ENCODE results near the gene SOX18.

SOX18 gene

DNA sequence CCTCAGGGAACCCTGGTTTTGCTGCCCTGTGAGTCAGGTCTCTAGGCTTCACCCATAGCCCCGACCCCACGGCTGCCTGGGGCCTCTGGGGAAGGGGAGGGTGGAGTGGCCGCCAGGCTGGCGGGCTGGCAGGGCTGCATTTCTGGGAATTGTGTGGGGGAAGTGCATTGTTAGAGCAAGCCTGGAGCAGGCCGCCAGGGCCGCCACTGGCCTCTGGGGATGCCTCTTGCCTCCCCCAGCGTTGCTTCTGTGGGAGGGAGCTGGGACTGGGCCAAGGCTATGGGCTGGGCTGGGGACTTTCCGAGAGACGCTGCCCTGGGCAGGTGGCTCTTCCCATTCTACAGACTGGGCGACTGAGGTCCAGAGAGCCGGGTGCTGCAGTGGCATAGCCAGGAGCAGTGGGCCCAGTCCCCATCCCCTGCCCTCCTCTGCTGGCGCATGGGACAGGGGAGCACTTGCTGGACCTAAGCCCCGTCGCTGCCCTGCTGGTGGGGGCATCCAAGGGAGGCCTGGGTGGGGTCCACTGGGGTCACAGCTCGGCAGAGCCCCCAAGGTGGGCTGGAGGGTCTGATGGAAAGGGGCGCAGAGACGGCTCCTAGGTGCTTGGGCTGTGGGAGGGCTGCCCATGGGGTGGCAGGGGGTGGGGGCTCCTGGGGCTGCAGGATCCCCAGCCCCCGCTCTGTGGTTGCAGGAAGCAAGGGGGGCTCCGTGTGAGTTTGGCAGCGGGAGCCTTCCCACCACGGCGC, 6.6 kb upstream of the SOX18 start:
- TF ChIP-seq ZNF274 (IDR thresholded peaks at IDR 0.05; ENCODE audit: low read depth, low read length), result no peak
- no peak overlapping the region for H3K4me3 ChIP-seq (ENCODE audit: low read length)

DNA sequence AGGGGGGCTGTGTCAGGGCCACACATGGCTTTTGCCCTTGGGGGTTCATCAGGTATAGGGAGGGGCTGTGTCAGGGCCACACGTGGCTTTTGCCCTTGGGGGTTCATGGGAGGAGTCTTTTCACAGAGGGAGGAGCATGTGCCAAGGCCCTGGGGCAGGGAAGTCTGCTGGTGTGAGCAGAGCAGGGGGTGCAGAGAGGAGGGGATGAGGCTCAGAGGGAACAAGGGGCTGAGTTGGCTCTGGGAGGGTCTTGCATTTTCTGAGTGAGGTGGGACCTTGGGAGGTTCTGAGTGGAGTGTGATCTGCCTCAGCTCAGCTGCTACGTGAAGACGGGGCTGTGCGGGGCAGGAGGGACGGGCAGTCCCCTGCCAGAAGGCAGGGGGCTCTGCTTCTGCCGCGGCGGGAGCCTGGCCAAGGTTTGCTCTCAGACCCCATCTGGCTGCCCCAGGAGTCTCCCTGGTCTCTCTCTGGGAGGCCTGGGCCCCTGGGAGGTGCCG, 6.0 kb upstream of the SOX18 start:
- H3K4me3 ChIP-seq (ENCODE audit: low read length), result no peak overlapping the region
- TF ChIP-seq ZNF274 (IDR thresholded peaks at IDR 0.05; ENCODE audit: low read depth, low read length), result no peak

DNA sequence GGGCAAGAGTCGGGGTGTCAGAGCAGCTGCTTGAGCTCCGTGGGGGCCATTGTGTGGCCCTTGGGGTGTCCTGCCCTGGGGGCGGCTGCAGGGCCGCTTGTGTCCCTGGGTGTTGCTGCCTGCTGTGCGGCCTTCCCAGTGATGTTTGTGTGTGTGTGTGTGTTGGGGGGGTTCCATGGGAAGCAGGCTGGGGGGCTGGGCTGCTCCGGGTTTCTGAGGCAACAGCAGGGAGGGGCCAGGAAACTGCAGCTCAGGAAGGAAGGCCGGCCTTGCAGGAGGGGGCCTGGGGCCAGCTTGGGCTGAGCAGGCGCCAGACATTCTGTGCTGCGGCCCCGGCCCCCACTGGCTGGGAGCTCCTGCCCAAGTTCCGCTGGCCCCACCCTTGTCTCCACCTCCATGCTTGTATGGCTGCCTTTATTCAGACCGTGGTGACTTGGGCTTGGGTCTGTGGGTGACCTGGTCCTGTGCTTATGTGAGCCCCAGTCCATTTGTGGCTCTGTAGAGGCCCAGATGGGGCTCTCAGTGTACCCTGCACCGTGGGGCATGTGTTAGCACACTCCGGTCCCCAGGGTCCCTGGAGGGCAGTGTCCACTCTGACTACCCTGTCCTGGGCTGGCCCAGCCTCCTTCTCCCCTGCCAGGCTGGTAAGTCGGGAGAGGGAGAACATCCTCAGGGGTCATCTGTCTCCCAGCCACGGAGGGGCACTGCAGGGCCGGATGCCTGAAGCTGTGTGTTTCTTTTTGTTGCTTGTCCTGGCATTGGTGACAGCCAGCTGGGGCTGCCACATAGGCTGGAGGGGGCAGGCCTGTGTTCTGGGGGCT, 4.6 kb upstream of the SOX18 start:
- no peak for TF ChIP-seq ZNF274 (IDR thresholded peaks at IDR 0.05; ENCODE audit: low read depth, low read length)
- no peak overlapping the region for H3K4me3 ChIP-seq (ENCODE audit: low read length)

DNA sequence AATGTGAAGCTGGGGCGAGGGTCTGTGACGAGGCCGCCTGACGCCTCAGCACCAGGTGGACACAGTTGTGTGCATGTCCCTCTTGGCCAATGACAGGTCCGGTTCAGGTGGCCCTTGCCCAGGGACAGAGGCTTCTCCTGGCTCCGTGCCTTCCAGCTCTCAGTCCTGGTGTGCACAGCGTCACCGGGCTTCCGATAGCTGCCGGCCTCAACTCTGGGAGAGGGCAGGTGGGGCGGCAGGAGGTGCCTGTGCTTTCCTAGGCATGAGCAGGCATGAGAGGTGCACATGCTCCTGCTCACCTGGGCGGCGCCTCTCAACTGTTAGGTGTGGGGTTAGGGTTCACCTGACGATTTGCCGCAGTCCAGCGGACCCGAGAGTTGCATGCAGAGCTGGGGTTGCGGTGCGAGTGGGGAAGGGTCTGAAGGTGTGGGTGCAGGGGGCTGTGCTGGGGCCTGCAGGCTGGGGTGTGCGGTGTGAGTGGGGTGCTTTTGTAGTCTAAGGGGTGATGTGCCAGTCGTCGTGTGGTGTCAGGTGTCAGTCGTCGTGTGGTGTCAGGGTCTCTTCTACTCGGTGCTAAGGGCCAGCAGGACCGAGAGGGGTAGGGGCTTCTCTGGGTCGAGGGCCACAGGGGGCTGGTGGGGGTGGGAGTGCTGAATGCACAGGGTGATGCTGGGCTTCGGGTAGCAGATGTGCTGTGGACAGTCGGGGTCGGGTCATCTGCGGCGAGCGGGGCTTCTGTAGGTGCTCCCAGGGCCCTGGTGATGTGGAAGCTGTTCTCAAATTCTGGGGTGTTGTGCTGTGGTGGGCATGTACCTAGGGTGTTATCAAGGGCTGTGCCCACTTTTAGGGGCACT, 3.8 kb upstream of the SOX18 start:
- H3K4me3 ChIP-seq (ENCODE audit: low read length), result no peak overlapping the region
- no peak for TF ChIP-seq ZNF274 (IDR thresholded peaks at IDR 0.05; ENCODE audit: low read depth, low read length)

DNA sequence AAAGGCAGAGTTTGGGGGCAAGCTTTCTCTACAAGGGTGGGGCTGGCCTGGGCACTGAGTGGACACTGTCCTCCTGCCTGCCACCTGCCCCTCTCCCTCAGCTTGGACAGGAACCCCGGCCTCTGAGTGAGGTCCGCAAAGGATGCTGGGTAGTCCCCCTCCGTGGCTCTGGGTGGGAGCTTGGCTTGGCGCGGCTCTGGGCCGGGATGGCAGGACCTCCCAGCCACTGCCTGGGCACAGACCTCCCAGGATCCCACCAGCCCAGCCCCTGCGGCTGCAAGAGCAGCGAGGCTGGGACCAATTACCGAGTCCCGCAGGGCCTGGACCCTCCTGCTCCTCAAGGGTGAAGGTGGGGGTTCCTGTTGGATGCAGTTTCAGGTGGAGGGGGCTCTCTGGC, 2.9 kb upstream of the SOX18 start:
- no peak for TF ChIP-seq ZNF274 (IDR thresholded peaks at IDR 0.05; ENCODE audit: low read depth, low read length)
- H3K4me3 ChIP-seq (ENCODE audit: low read length), result no peak overlapping the region

DNA sequence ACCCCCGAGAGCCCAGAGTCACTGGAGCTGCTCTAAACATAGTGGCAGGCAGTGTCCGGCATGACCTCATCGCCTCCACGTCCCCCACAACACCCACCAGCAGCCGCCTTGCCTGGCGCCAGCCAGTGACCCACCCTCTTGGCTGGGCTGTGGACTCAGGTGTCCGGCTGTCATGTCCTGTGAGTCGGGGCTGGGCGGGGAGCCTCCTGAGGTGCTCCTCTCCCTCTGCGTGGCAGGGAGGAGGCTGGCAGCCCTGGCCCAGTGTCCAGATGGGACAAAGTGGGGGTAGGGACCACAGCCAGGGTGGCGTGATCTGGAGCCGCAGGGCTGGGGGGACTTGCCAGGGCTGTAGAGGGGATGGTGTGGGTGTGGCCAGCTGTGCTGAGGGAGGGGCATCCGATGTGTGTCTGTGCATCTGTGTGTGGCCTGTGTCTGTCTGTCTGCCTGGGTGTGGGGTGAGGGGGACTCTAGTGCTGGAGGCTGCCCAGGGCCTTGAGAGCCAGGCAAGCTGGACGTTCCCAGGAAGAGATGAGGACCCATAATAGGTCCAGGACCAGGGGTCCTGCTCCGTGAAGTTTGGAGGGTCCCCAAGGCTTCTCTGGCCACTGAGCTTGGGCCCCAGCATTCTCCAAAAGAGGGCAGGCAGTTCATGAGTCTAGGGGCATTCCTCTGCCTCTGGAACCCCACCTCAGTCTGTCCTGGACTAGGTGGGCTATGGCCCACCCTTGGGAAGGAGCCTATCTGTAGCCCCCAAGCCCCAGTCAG, 2.3 kb upstream of the SOX18 start:
- no peak for TF ChIP-seq ZNF274 (IDR thresholded peaks at IDR 0.05; ENCODE audit: low read depth, low read length)
- no peak overlapping the region for H3K4me3 ChIP-seq (ENCODE audit: low read length)

DNA sequence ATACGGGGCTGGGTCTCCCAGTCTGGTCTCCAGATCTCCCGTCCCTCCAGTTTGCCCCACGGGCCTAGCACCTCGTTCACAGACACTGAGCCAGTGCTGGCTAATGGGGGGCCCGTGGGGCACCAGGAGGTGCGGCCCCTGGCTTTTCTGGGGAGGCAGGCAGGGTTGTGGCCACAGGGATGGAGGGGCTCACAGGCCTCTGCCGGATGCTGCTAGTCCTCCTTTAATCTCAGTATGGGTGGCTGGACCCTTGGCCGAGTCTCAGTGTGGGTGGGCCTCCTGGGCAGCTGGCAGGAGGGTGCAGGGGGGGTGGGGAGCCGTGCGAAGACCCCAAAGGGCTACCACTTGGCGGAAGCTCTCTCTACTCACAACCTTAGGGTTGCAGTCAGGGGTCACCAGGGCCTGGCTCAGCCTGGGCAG, 1.6 kb upstream of the SOX18 start:
- H3K4me3 ChIP-seq (ENCODE audit: low read length), result no peak overlapping the region
- TF ChIP-seq ZNF274 (IDR thresholded peaks at IDR 0.05; ENCODE audit: low read depth, low read length), result no peak

DNA sequence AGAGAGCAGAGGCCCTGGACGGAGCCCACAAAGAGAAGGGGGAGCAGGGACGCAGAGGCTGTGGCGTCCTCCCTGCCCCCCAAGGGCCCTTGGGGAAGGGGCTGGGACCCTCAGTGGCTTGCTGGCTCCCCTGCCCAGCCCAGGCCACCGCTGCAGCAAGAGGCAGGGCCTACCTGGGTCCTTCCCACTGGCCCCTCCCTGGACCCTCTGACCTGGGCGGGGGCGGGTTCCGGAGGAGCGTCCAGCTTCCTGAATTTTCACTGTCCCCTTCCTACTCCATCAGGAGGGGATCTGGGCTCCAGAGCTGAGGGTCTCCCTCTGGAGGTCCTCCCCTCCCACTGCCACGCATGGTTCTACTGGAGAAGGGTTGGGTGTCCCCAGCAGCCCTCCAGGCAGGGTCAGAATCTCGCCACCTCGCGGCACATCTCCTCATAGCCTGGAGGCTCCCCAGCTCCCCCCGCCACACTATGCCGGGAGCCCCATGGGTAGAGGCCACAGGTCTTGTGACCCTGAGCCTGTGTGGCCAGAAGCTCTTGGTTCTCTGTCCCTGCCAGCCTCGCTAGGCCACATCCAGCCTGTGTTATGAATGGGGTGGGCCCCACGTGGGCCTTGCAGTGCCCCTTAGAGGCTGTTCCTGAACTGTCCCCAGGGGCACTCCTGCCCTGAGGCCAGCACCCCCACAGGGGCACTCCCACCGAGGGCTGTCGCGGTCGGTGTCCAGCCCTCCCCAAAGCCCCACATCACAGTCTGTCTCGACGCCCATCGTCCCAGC, 1.0 kb upstream of the SOX18 start:
- TF ChIP-seq ZNF274 (IDR thresholded peaks at IDR 0.05; ENCODE audit: low read depth, low read length), result no peak
- H3K4me3 ChIP-seq (ENCODE audit: low read length), result no peak overlapping the region

DNA sequence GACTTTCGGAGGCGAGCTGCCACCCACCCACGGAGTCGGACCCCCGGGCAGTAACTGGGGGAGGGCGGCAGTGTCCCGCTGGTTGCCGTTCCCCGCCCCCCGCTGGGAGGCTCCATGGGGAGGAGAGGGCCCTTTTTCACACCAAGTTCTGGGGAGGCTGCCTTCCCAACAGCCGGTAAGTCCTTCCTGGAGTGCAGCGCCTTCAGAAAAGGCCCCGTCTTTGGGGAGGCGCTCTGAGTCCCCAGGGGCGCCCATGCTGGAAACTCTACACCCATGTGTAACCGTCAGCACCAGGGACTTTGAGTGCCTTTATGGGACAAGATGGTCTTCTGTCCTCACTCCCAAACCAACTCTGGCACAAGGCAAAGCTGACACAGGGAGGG, 430 bp upstream of the SOX18 start:
- TF ChIP-seq ZNF274 (IDR thresholded peaks at IDR 0.05; ENCODE audit: low read depth, low read length), result no peak
- H3K4me3 ChIP-seq (ENCODE audit: low read length), result no peak overlapping the region

DNA sequence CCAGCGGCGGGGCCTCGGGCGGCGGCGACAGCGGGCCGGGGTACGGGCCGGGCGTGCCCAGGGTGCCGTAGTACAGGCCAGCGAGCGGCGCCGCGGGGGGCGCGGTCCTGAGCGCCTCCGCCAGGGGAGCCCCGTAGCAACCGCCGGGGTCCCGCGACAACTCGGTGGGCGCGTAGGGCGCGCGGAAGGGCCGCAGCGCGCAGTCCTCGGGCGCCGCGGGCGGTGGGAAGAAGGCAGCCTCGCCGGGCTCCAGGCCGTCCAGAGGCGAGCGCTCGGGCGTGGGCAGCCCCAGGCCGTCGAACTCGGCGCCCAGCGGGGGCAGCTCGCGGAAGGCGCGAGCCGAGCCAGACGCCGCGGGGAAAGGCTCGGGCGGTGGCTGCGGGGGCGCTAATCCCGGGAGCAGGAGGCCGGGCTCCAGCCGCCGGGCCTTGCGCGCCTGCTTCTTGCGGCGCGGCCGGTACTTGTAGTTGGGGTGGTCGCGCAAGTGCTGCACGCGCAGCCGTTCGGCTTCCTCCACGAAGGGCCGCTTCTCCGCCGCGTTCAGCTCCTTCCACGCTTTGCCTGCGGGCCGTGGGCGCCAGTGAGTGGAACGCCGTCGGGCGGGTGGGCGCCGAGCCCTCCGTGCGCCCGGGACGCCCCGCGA, 916 bp downstream of the SOX18 start:
- TF ChIP-seq ZNF274 (IDR thresholded peaks at IDR 0.05; ENCODE audit: low read depth, low read length), result no peak
- no peak overlapping the region for H3K4me3 ChIP-seq (ENCODE audit: low read length)

DNA sequence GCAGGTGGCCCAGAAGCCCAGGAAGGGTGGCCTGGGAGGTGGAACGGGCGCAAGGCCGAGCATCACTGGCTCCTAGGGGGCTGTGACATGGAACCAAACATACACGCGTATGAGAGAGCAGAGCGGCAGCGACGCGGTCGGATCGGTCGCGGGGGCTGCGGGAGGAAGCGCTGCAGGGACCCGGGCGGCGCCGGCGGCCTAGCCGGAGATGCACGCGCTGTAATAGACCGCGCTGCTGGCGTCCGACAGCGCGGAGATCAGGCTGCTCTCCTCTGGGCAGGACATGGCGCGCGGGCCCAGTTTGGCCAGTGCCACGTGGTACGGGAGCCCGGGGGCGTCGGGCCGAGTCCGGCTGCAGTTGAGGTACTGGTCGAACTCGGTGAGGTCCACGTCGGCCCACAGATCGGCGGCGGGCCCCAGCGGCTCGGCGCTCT, 1.5 kb downstream of the SOX18 start:
- H3K4me3 ChIP-seq (ENCODE audit: low read length), result no peak overlapping the region
- TF ChIP-seq ZNF274 (IDR thresholded peaks at IDR 0.05; ENCODE audit: low read depth, low read length), result no peak

DNA sequence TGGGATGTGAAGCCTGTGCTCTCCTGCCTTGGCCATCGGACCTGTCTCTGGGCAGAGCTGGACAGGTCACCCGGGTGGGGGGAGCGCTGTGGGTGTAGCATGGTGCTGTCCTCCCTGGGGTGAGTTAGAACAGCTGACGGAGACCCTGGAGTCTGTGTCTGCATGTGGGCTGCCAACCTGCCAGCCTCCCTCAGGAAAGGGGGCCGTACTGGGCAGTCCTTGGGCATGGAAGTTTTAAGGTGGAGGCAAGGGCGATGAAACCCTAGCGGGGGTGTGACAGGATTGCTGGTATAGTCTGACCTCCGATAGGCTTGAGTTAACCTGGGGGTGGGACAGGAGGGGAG, 2.4 kb downstream of the SOX18 start:
- no peak for TF ChIP-seq ZNF274 (IDR thresholded peaks at IDR 0.05; ENCODE audit: low read depth, low read length)
- H3K4me3 ChIP-seq (ENCODE audit: low read length), result no peak overlapping the region
